Mesothelial cell of epicardium (in vitro differentiated cells): Measurements from ENCODE around the gene TRPC6. TPM values are rescaled to one million over a fixed set of nuclear protein-coding genes. Genes with fewer than 3 reads are reported as not detected.

Experiments
- DNase-seq, 2 experiments: peaks; one replicate each; pipeline ENCODE4 v3.0.0; 2021; ENCODE audit warnings: low spot score in 2 of 2; ENCODE audit not compliant: unreplicated experiment in 2 of 2
- H3K27ac Mint-ChIP-seq: 2 replicates; pipeline ENCODE4 v1.8.0; 2021; ENCODE audit warnings: mixed read lengths
- H3K27me3 Mint-ChIP-seq: 2 replicates; pipeline ENCODE4 v1.8.0; 2021; ENCODE audit warnings: low read depth, mixed read lengths
- H3K36me3 Mint-ChIP-seq: 2 replicates; pipeline ENCODE4 v1.8.0; 2021; ENCODE audit warnings: mixed read lengths
- H3K4me1 Mint-ChIP-seq: 2 replicates; pipeline ENCODE4 v1.8.0; 2021; ENCODE audit warnings: mixed read lengths
- H3K4me3 Mint-ChIP-seq: 2 replicates; pipeline ENCODE4 v1.8.0; 2021; ENCODE audit warnings: mild to moderate bottlenecking, moderate library complexity, mixed read lengths
- H3K9me3 Mint-ChIP-seq: 2 replicates; pipeline ENCODE4 v1.8.0; 2021; ENCODE audit warnings: mixed read lengths
- total RNA-seq: library from RNA; stranded (reverse); gene quantifications from 3 replicates; pipeline ENCODE4 v1.2.1, GENCODE V29; 2021
- TF ChIP-seq, protein P1 (sequence below): fragments of 200-600 bp; sonication (generic); IDR thresholded peaks from one replicate; pipeline ENCODE4 v1.5.0; 2021; ENCODE audit warnings: antibody characterized with exemption; ENCODE audit not compliant: unreplicated experiment

TRPC6 gene
- total RNA-seq, 1 donor from 2014 or later = 0.42 TPM

GRCh38 chr11:101456812-101457211 is 127.0 kb downstream of the TRPC6 start:
- Mint-ChIP-seq H3K27ac (no peak overlapping the region), H3K4me3 (no peak overlapping the region), H3K27me3 (no peaks in the 10 kb centered on the region), H3K4me1 (no peaks in the 10 kb centered on the region), H3K9me3 (peaks cover 18% of the 10 kb centered on the region), H3K36me3 (peaks cover 5% of the 10 kb centered on the region)
- no peak for DNase-seq
- TF ChIP-seq, protein P1, sequence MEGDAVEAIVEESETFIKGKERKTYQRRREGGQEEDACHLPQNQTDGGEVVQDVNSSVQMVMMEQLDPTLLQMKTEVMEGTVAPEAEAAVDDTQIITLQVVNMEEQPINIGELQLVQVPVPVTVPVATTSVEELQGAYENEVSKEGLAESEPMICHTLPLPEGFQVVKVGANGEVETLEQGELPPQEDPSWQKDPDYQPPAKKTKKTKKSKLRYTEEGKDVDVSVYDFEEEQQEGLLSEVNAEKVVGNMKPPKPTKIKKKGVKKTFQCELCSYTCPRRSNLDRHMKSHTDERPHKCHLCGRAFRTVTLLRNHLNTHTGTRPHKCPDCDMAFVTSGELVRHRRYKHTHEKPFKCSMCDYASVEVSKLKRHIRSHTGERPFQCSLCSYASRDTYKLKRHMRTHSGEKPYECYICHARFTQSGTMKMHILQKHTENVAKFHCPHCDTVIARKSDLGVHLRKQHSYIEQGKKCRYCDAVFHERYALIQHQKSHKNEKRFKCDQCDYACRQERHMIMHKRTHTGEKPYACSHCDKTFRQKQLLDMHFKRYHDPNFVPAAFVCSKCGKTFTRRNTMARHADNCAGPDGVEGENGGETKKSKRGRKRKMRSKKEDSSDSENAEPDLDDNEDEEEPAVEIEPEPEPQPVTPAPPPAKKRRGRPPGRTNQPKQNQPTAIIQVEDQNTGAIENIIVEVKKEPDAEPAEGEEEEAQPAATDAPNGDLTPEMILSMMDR = peak; percentile 56

- DNase-seq = no peak
- TF ChIP-seq, protein P1 = no peak
- Mint-ChIP-seq H3K27ac (no peak overlapping the region), H3K9me3 (peaks cover 6% of the 10 kb centered on the region), H3K4me3 (no peak overlapping the region), H3K27me3 (no peaks in the 10 kb centered on the region), H3K36me3 (no peaks in the 10 kb centered on the region), H3K4me1 (no peaks in the 10 kb centered on the region)
Measured at GRCh38 chr11:101453682-101454081, 130.1 kb downstream of the TRPC6 start.

GRCh38 chr11:101448881-101449442 is 134.8 kb downstream of the TRPC6 start:
- Mint-ChIP-seq H3K36me3 (no peaks in the 10 kb centered on the region), H3K9me3 (no peaks in the 10 kb centered on the region), H3K4me1 (peaks cover 13% of the 10 kb centered on the region), H3K27me3 (no peaks in the 10 kb centered on the region), H3K27ac (no peak overlapping the region), H3K4me3 (no peak overlapping the region)
- DNase-seq = no peak
- TF ChIP-seq, protein P1 = no peak

- H3K27ac Mint-ChIP-seq = no peak overlapping the region
- H3K9me3 Mint-ChIP-seq = no peaks in the 10 kb centered on the region
- peaks cover 14% of the 10 kb centered on the region for H3K4me1 Mint-ChIP-seq
- no peak for DNase-seq
- no peak overlapping the region for H3K4me3 Mint-ChIP-seq
- H3K36me3 Mint-ChIP-seq = no peaks in the 10 kb centered on the region
- TF ChIP-seq, protein P1 = no peak
- no peaks in the 10 kb centered on the region for H3K27me3 Mint-ChIP-seq
Measured at GRCh38 chr11:101446726-101447125, 137.1 kb downstream of the TRPC6 start.

- DNase-seq = no peak
- no peaks in the 10 kb centered on the region for H3K27me3 Mint-ChIP-seq
- H3K9me3 Mint-ChIP-seq = no peaks in the 10 kb centered on the region
- no peak overlapping the region for H3K27ac Mint-ChIP-seq
- peaks cover 14% of the 10 kb centered on the region for H3K4me1 Mint-ChIP-seq
- H3K4me3 Mint-ChIP-seq = no peak overlapping the region
- TF ChIP-seq, protein P1 = no peak
- H3K36me3 Mint-ChIP-seq = no peaks in the 10 kb centered on the region
Measured at GRCh38 chr11:101446238-101446637, 137.6 kb downstream of the TRPC6 start.

DNA sequence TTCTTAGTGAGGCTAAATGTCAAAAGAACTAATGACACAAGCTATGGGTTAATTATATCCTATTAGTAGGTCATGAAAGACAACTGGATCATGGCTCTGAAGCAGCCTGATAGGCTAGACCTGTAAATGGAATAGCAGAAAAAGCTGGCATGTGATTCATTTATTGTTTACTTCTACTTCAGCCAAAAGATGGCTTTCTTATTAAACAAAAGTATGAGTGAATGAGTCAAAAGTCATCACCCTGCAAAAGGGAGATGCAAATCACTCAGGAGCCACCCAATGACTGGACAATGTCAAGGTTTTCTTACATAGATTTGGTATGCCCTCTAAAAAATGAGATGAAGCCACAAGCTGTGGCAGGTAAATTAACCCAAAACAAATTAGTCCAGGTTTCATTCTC is 138.0 kb downstream of the TRPC6 start:
- no peaks in the 10 kb centered on the region for H3K36me3 Mint-ChIP-seq
- DNase-seq = no peak
- peaks cover 14% of the 10 kb centered on the region for H3K4me1 Mint-ChIP-seq
- no peaks in the 10 kb centered on the region for H3K27me3 Mint-ChIP-seq
- H3K27ac Mint-ChIP-seq = no peak overlapping the region
- H3K9me3 Mint-ChIP-seq = no peaks in the 10 kb centered on the region
- no peak overlapping the region for H3K4me3 Mint-ChIP-seq
- TF ChIP-seq, protein P1 = no peak
